Bronchial epithelial cell (primary cell): ENCODE measurements around the gene MLXIP. TPM values are rescaled to one million over a fixed set of nuclear protein-coding genes. Genes with fewer than 3 reads are reported as not detected.
"Not testable (repeated sequence)": the region's sequence is repeated elsewhere in the genome, so short reads cannot be mapped to it uniquely, and the experiment has no call there.

Source experiments
- DNase-seq: peaks from one replicate; pipeline ENCODE4 v3.0.0-alpha.2; 2010; ENCODE audit warnings: low read depth
- FAIRE-seq: peaks from 2 replicates; lab custom pipeline; 2011; peaks lifted over from hg19 to GRCh38; lab: Jason Lieb, UNC
- H3K27me3 ChIP-seq: 2 replicates; pipeline ENCODE4 v1.5.1; 2011; ENCODE audit warnings: low read length; ENCODE audit not compliant: control insufficient read depth, insufficient read depth
- H3K36me3 ChIP-seq: 2 replicates; pipeline ENCODE4 v1.5.1; 2011; ENCODE audit warnings: low read length; ENCODE audit not compliant: control insufficient read depth, insufficient read depth
- H3K4me3 ChIP-seq: 2 replicates; pipeline ENCODE4 v1.5.1; 2011; ENCODE audit warnings: mild to moderate bottlenecking, low read depth, low read length, control low read depth
- CTCF ChIP-seq: IDR thresholded peaks from 2 replicates; pipeline ENCODE4 v1.5.1; 2011; ENCODE audit warnings: mild to moderate bottlenecking, moderate library complexity, low read length, control low read depth, inconsistent platforms; ENCODE audit not compliant: insufficient read depth, severe bottlenecking
- total RNA-seq: library from RNA; depleted of rRNA; stranded (reverse); fragments of >200 nt; gene quantifications from 2 replicates; pipeline ENCODE4 v1.2.1, GENCODE V29; 2014

The MLXIP gene
- total RNA-seq, 1 donor from 2014 or later = 9.2 TPM

GRCh38 chr12:122050706-122051105 is 27.9 kb upstream of the MLXIP start:
- peaks cover 13% of the 10 kb centered on the region for H3K36me3 ChIP-seq
- no peak for TF ChIP-seq CTCF
- DNase-seq = no peak
- no peak overlapping the region for H3K4me3 ChIP-seq
- no peaks in the 10 kb centered on the region for H3K27me3 ChIP-seq
- FAIRE-seq = no peak

GRCh38 chr12:122051231-122051876 is 27.2 kb upstream of the MLXIP start:
- H3K4me3 ChIP-seq = no peak overlapping the region
- no peak for FAIRE-seq
- no peak for TF ChIP-seq CTCF
- peaks cover 17% of the 10 kb centered on the region for H3K36me3 ChIP-seq
- H3K27me3 ChIP-seq = no peaks in the 10 kb centered on the region
- no peak for DNase-seq

GRCh38 chr12:122052285-122052684 is 26.3 kb upstream of the MLXIP start:
- no peak for DNase-seq
- peaks cover 18% of the 10 kb centered on the region for H3K36me3 ChIP-seq
- FAIRE-seq = no peak
- H3K4me3 ChIP-seq = no peak overlapping the region
- TF ChIP-seq CTCF = no peak
- no peaks in the 10 kb centered on the region for H3K27me3 ChIP-seq

- no peaks in the 10 kb centered on the region for H3K27me3 ChIP-seq
- no peak for FAIRE-seq
- H3K4me3 ChIP-seq = no peak overlapping the region
- H3K36me3 ChIP-seq = peaks cover 25% of the 10 kb centered on the region
- no peak for TF ChIP-seq CTCF
- no peak for DNase-seq
Measured at GRCh38 chr12:122054842-122055520, 23.6 kb upstream of the MLXIP start.

GRCh38 chr12:122056406-122056805 is 22.1 kb upstream of the MLXIP start:
- not testable (repeated sequence) for FAIRE-seq, DNase-seq, H3K4me3 ChIP-seq, H3K27me3 ChIP-seq
- H3K36me3 ChIP-seq = peaks cover 29% of the 10 kb centered on the region

- peaks cover 29% of the 10 kb centered on the region for H3K36me3 ChIP-seq
- FAIRE-seq = no peak
- no peak for TF ChIP-seq CTCF
- H3K27me3 ChIP-seq = no peaks in the 10 kb centered on the region
- no peak overlapping the region for H3K4me3 ChIP-seq
- no peak for DNase-seq
Measured at GRCh38 chr12:122057007-122057735, 21.4 kb upstream of the MLXIP start.
